Natural killer cell (primary cell): ENCODE measurements around the gene SCART1. TPM values are rescaled to one million over a fixed set of nuclear protein-coding genes. Genes with fewer than 3 reads are reported as not detected.
A peak's percentile ranks its signal among the peaks of the same experiment; 100 is the strongest.

ENCODE experiments used
- ATAC-seq, 3 donors: fragments of 150-1000 bp in 2 of 3; fragments of 200-7000 bp in 1 of 3; cut with Tn5 transposase; 1 replicate in 1 of 3; 2 replicates in 2 of 3; pipeline ENCODE4 v1.10.0; 2021; ENCODE audit warnings: mild to moderate bottlenecking in 2 of 3, moderate library complexity in 2 of 3
- DNase-seq, 2 donors: peaks; one replicate each; pipeline versions ENCODE4 v3.0.0 to v3.0.0-alpha.2; 2013 to 2021; ENCODE audit warnings: mixed read lengths in 1 of 2
- H3K27ac ChIP-seq: one replicate; pipeline ENCODE4 v1.5.1; 2013; ENCODE audit warnings: mild to moderate bottlenecking, low read length
- H3K27me3 ChIP-seq: one replicate; pipeline ENCODE4 v1.6.1; 2013; ENCODE audit warnings: low read length; ENCODE audit not compliant: control insufficient read depth, insufficient read depth
- H3K36me3 ChIP-seq: one replicate; pipeline ENCODE4 v1.6.1; 2013; ENCODE audit warnings: low read length; ENCODE audit not compliant: control insufficient read depth, insufficient read depth
- H3K4me1 ChIP-seq: one replicate; pipeline ENCODE4 v1.6.1; 2013; ENCODE audit warnings: low read length; ENCODE audit not compliant: control insufficient read depth, insufficient read depth
- H3K4me3 ChIP-seq: one replicate; pipeline ENCODE4 v1.5.1; 2013; ENCODE audit warnings: low read length
- H3K9me3 ChIP-seq: one replicate; pipeline ENCODE4 v1.6.1; 2013; ENCODE audit warnings: low read length; ENCODE audit not compliant: control insufficient read depth, insufficient read depth
- H3K27ac Mint-ChIP-seq, 2 donors: one replicate each; pipeline ENCODE4 v1.8.0; 2022; ENCODE audit warnings: mild to moderate bottlenecking in 2 of 2, mixed read lengths in 2 of 2, moderate library complexity in 1 of 2
- H3K27me3 Mint-ChIP-seq, 2 donors: one replicate each; pipeline ENCODE4 v1.8.0; 2022; ENCODE audit warnings: low read depth in 2 of 2, mixed read lengths in 2 of 2
- H3K36me3 Mint-ChIP-seq: one replicate; pipeline ENCODE4 v1.8.0; 2022; ENCODE audit warnings: mixed read lengths
- H3K4me1 Mint-ChIP-seq, 2 donors: one replicate each; pipeline ENCODE4 v1.8.0; 2022; ENCODE audit warnings: mixed read lengths in 2 of 2
- H3K4me3 Mint-ChIP-seq: one replicate; pipeline ENCODE4 v1.8.0; 2022; ENCODE audit warnings: mild to moderate bottlenecking, moderate library complexity, mixed read lengths
- H3K9me3 Mint-ChIP-seq, 2 donors: one replicate each; pipeline ENCODE4 v1.8.0; 2022; ENCODE audit warnings: mixed read lengths in 2 of 2
- CTCF ChIP-seq: fragments of 200-600 bp; IDR thresholded peaks from one replicate; pipeline ENCODE4 v1.8.0; 2022; ENCODE audit warnings: antibody characterized with exemption
- WGBS: methylation state at CpG from one replicate; pipeline ENCODE4 v1.1.7; 2013; ENCODE audit warnings: missing lambda C conversion rate; ENCODE audit not compliant: insufficient coverage; 5-methylcytosine and 5-hydroxymethylcytosine counted together
- intact Hi-C: fragments of 100-400 bp; cut with micrococcal nuclease; formaldehyde crosslinking; loops from one replicate; pipeline ENCODE4 v1.14.2; 2022
- total RNA-seq, 4 donors: library from RNA; stranded (reverse); fragments of 120-200 nt in 1 of 4; gene quantifications; one replicate each; pipeline versions ENCODE4 v1.2.3 to v1.2.4, GENCODE V29; 2013 to 2022

Gene SCART1
- total RNA-seq, 3 donors from 2014 or later (not counting 1 experiment from before 2014, with no cell fraction given) = 8.6 to 13.8 (median 9.9) TPM

- H3K9me3 Mint-ChIP-seq = no peaks in the 10 kb centered on the region
- H3K27me3 Mint-ChIP-seq = no peaks in the 10 kb centered on the region
- H3K4me1 Mint-ChIP-seq = peaks cover 0 to 16% of the 10 kb centered on the region in 2 donors
- Histone ChIP-seq H3K9me3 (no peaks in the 10 kb centered on the region), H3K36me3 (peaks cover 5% of the 10 kb centered on the region), H3K4me1 (peaks cover 3% of the 10 kb centered on the region), H3K4me3 (no peak overlapping the region), H3K27me3 (no peaks in the 10 kb centered on the region), H3K27ac (no peak overlapping the region)
- DNase-seq = no peak
- no peak for TF ChIP-seq CTCF
- no peak for ATAC-seq
- intact Hi-C loops = no loop called here
- no peak overlapping the region for H3K4me3 Mint-ChIP-seq
- WGBS = 81% methylated on average over 6 of the region's 6 CpGs
- H3K27ac Mint-ChIP-seq = no peak overlapping the region
- no peaks in the 10 kb centered on the region for H3K36me3 Mint-ChIP-seq
Measured at GRCh38 chr10:133420579-133420978, 33.2 kb upstream of the SCART1 start.

DNA sequence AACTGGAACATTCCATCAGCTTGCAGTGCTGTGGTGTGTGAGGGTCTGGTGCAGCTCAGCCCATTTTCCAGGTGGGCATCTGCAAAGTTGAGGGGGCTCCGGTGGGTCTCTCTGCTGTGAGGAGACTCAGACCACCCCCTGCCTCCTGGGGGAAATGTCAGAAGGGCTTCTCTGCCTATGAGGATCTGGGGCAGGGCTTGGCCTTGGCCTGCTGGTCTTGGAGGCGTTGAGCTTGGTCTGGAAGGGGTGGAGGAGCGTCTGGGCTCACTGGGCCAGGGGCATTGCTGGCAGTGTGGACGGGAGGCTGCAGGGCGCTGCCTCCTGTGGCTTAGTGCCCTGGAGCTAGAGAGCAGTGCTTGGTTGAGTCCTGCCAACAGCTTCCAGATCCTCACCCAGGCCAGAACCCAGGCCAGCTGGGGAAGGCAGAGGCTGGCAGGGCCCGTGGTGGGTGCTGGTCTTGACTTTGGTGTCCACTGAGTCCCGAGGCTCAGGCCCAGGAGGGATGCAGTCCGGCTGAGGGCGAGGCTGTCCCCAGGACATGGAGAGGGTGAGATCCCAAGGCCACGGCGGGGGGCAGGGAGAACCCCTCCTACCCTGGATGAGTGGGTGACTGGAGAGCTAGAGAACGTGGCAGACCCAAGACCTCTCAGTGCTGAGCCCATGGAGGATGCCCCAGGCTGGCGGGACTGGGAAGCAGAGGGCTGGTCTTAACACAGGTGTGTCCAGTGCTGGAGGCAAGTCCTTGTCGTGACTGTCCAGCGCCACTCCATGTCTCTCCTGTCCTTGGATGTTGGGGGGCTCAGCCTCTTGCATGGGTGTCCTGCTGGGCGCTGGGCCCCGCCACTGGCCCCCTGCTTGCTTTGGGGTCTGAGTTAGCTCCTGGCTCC lies 32.2 kb upstream of the SCART1 start:
- H3K27ac ChIP-seq = no peak overlapping the region
- H3K4me1 ChIP-seq = peaks cover 3% of the 10 kb centered on the region
- H3K27ac Mint-ChIP-seq = no peak overlapping the region
- H3K27me3 Mint-ChIP-seq = no peaks in the 10 kb centered on the region
- DNase-seq = no peak
- no peak overlapping the region for H3K4me3 ChIP-seq
- H3K4me1 Mint-ChIP-seq = peaks cover 0 to 16% of the 10 kb centered on the region in 2 donors
- H3K27me3 ChIP-seq = no peaks in the 10 kb centered on the region
- no peak overlapping the region for H3K4me3 Mint-ChIP-seq
- TF ChIP-seq CTCF = no peak
- ATAC-seq = no peak
- no peaks in the 10 kb centered on the region for H3K9me3 ChIP-seq
- 94% methylated on average over 16 of the region's 17 CpGs for WGBS
- H3K36me3 ChIP-seq = peaks cover 3% of the 10 kb centered on the region
- no peaks in the 10 kb centered on the region for H3K36me3 Mint-ChIP-seq
- intact Hi-C loops = no loop called here
- no peaks in the 10 kb centered on the region for H3K9me3 Mint-ChIP-seq

DNA sequence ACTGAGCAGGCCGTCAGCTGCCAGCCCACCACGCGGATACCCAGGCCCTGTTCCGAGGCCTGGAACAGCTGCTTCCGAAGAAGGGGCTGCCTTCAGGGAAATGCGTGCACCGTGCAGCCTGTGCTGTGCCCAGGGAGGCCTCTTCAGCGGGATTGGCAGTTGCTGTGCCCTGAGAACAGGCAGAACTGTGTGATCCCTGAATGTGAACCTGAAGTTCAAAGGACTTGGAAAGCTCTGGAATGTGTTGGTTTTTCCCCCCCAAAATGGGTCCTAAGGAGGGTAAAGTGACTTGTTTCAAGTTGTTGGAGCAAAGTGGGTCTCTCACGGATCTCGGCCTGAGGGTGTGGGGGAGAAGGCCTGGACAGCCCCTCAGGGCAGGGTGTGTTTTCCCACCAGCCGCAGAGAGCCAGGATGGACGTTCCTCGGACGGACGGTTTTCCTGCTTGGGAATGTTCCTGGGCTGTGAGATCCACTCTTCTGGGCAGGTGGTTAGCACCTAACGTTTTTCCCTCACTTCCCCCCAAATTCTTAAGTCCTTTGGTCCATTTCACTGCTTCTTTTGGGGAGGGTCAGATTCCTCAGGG lies 31.4 kb upstream of the SCART1 start:
- DNase-seq (no peak), ATAC-seq (no peak)
- Mint-ChIP-seq H3K27me3 (no peaks in the 10 kb centered on the region), H3K4me3 (peak overlapping the region; percentile 21), H3K36me3 (no peaks in the 10 kb centered on the region), H3K4me1 (peaks cover 0 to 16% of the 10 kb centered on the region in 2 donors), H3K9me3 (no peaks in the 10 kb centered on the region), H3K27ac (no peak overlapping the region)
- Histone ChIP-seq H3K36me3 (peaks cover 3% of the 10 kb centered on the region), H3K27ac (no peak overlapping the region), H3K4me3 (no peak overlapping the region), H3K27me3 (no peaks in the 10 kb centered on the region), H3K4me1 (peaks cover 3% of the 10 kb centered on the region), H3K9me3 (no peaks in the 10 kb centered on the region)
- TF ChIP-seq CTCF = no peak
- 93% methylated on average over 16 of the region's 16 CpGs for WGBS
- intact Hi-C loops = no loop called here
